HCT116 (cell line): Measurements from ENCODE around the gene NBPF6.
"Not testable (repeated sequence)": the region's sequence is repeated elsewhere in the genome, so short reads cannot be mapped to it uniquely, and the experiment has no call there.

ENCODE experiments used
- ATF3 ChIP-seq: IDR thresholded peaks from 2 replicates; pipeline ENCODE4 v1.6.1; 2012
- CBX3 ChIP-seq: IDR thresholded peaks from 2 replicates; pipeline ENCODE4 v1.6.1; 2012; ENCODE audit warnings: low read depth
- EZH2 ChIP-seq: fragments of 200-600 bp; sonication (generic); IDR thresholded peaks from 2 replicates; pipeline ENCODE4 v1.6.1; 2017; ENCODE audit warnings: antibody characterized with exemption, mixed run types
- EZH2phosphoT487 ChIP-seq: fragments of 200-600 bp; IDR thresholded peaks from 2 replicates; pipeline ENCODE4 v1.6.1; 2018; ENCODE audit warnings: antibody characterized with exemption, borderline replicate concordance
- MAX ChIP-seq: IDR thresholded peaks from 2 replicates; pipeline ENCODE4 v1.6.1; 2012
- POLR2A ChIP-seq: IDR thresholded peaks from 2 replicates; pipeline ENCODE4 v1.7.0; 2011; ENCODE audit warnings: borderline replicate concordance; ENCODE audit not compliant: insufficient read depth, insufficient read length; ENCODE audit errors: extremely low read depth
- POLR2AphosphoS5 ChIP-seq: IDR thresholded peaks from 2 replicates; pipeline ENCODE4 v1.6.1; 2011; ENCODE audit warnings: mild to moderate bottlenecking, low read depth, low read length, moderate library complexity
- RAD21 ChIP-seq: IDR thresholded peaks from 2 replicates; pipeline ENCODE4 v1.6.1; 2012; ENCODE audit warnings: low read depth, mild to moderate bottlenecking
- ZFX ChIP-seq: fragments of 450-650 bp; IDR thresholded peaks from 2 replicates; pipeline ENCODE4 v1.6.1; 2017
- TF ChIP-seq, protein P1 (sequence below), 3 experiments: fragments of 200-600 bp in 1 of 3; sonication (generic) in 1 of 3; IDR thresholded peaks in 2 of 3; conservative IDR thresholded peaks in 1 of 3; 2 replicates each; pipeline ENCODE4 v1.5.1; 2012 to 2017; ENCODE audit warnings: low read depth in 2 of 3, low read length in 2 of 3, antibody characterized with exemption in 1 of 3, borderline replicate concordance in 1 of 3, control low read depth in 1 of 3, mild to moderate bottlenecking in 1 of 3, mixed read lengths in 1 of 3, mixed run types in 1 of 3, moderate library complexity in 1 of 3; ENCODE audit not compliant: insufficient read depth in 1 of 3

DNA sequence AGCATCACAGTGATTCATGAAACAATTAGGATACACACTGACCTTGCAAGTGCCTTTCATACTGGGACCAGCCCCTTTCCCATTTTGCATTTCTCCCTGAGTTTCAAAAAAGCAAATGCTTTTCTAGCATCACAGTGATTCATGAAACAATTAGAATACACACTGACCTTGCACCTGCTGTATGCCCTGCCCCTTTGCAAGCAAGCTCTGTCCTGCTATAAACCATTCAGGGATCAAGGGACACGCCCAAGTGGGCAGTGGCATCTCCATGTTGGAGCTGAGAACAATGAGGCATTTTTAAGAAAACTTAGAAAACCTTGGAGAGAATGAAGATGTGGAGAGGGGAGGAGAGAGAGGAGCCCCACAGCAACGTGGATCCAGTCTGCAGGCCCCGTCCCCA is 13.8 kb downstream of the NBPF6 start:
- TF ChIP-seq POLR2A, EZH2, EZH2phosphoT487, MAX, ATF3, ZFX, CBX3, RAD21, POLR2AphosphoS5: not testable (repeated sequence)
- TF ChIP-seq, protein P1, sequence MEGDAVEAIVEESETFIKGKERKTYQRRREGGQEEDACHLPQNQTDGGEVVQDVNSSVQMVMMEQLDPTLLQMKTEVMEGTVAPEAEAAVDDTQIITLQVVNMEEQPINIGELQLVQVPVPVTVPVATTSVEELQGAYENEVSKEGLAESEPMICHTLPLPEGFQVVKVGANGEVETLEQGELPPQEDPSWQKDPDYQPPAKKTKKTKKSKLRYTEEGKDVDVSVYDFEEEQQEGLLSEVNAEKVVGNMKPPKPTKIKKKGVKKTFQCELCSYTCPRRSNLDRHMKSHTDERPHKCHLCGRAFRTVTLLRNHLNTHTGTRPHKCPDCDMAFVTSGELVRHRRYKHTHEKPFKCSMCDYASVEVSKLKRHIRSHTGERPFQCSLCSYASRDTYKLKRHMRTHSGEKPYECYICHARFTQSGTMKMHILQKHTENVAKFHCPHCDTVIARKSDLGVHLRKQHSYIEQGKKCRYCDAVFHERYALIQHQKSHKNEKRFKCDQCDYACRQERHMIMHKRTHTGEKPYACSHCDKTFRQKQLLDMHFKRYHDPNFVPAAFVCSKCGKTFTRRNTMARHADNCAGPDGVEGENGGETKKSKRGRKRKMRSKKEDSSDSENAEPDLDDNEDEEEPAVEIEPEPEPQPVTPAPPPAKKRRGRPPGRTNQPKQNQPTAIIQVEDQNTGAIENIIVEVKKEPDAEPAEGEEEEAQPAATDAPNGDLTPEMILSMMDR (IDR thresholded peaks at IDR 0.05 in 2 of 3, conservative IDR thresholded peaks at IDR 0.05 in 1 of 3; ENCODE audit: borderline replicate concordance in 1 of 3, insufficient read depth in 1 of 3, low read depth in 2 of 3, low read length in 2 of 3), result not testable (repeated sequence)
